MCF 10A (cell line): Measurements from ENCODE around the gene HIPK4. TPM values are rescaled to one million over a fixed set of nuclear protein-coding genes. Genes with fewer than 3 reads are reported as not detected.
"Not testable (repeated sequence)": the region's sequence is repeated elsewhere in the genome, so short reads cannot be mapped to it uniquely, and the experiment has no call there.

Source experiments
- BruUV-seq: library from RNA; stranded (reverse); fragments of 400-500 nt; replicated peaks from 2 replicates; lab custom pipeline; 2021; lab: Mats Ljungman, UMichigan
- CTCF ChIA-PET: fragments of 300-600 bp; sonication (Branson Sonifier 250); formaldehyde crosslinking; extraction: SDS; loops from one replicate; lab custom pipeline; 2021; ENCODE audit warnings: antibody characterized with exemption, inconsistent platforms; lab: Yijun Ruan, JAX
- POLR2A ChIA-PET: fragments of 300-600, 350-650 bp; sonication (Branson Sonifier 250); formaldehyde crosslinking; extraction: SDS; loops from one replicate; lab custom pipeline; 2020; ENCODE audit warnings: antibody characterized with exemption, inconsistent platforms; lab: Yijun Ruan, JAX
- DNase-seq: peaks from one replicate; pipeline ENCODE4 v3.0.0-alpha.2; 2018; ENCODE audit not compliant: unreplicated experiment
- H3K27ac Mint-ChIP-seq: one replicate; pipeline ENCODE4 v1.8.0; 2022; ENCODE audit warnings: mild to moderate bottlenecking, low read depth, mixed read lengths; ENCODE audit not compliant: unreplicated experiment
- H3K27me3 Mint-ChIP-seq: one replicate; pipeline ENCODE4 v1.8.0; 2022; ENCODE audit warnings: mixed read lengths; ENCODE audit not compliant: insufficient read depth, unreplicated experiment
- H3K36me3 Mint-ChIP-seq: one replicate; pipeline ENCODE4 v1.8.0; 2022; ENCODE audit warnings: mild to moderate bottlenecking, moderate library complexity, mixed read lengths; ENCODE audit not compliant: insufficient read depth, unreplicated experiment
- H3K4me1 Mint-ChIP-seq: one replicate; pipeline ENCODE4 v1.8.0; 2022; ENCODE audit warnings: mixed read lengths; ENCODE audit not compliant: insufficient read depth, unreplicated experiment
- H3K4me3 Mint-ChIP-seq: one replicate; pipeline ENCODE4 v1.8.0; 2022; ENCODE audit warnings: mild to moderate bottlenecking, moderate library complexity, mixed read lengths; ENCODE audit not compliant: unreplicated experiment
- H3K9me3 Mint-ChIP-seq: one replicate; pipeline ENCODE4 v1.8.0; 2022; ENCODE audit warnings: mixed read lengths; ENCODE audit not compliant: unreplicated experiment
- intact Hi-C: fragments of 100-400 bp; cut with micrococcal nuclease; formaldehyde crosslinking; loops from 2 replicates; pipeline ENCODE4 v1.14.1; 2022
- total RNA-seq: library from RNA; stranded (reverse); gene quantifications from 2 replicates; pipeline ENCODE4 v1.2.3, GENCODE V29; 2022
- TF ChIP-seq, protein P1 (sequence below): fragments of 200-600 bp; IDR thresholded peaks from one replicate; pipeline ENCODE4 v1.8.0; 2022; ENCODE audit warnings: antibody characterized with exemption, mild to moderate bottlenecking; ENCODE audit not compliant: unreplicated experiment

Gene HIPK4
- total RNA-seq, 1 experiment from 2014 or later = not detected

DNA sequence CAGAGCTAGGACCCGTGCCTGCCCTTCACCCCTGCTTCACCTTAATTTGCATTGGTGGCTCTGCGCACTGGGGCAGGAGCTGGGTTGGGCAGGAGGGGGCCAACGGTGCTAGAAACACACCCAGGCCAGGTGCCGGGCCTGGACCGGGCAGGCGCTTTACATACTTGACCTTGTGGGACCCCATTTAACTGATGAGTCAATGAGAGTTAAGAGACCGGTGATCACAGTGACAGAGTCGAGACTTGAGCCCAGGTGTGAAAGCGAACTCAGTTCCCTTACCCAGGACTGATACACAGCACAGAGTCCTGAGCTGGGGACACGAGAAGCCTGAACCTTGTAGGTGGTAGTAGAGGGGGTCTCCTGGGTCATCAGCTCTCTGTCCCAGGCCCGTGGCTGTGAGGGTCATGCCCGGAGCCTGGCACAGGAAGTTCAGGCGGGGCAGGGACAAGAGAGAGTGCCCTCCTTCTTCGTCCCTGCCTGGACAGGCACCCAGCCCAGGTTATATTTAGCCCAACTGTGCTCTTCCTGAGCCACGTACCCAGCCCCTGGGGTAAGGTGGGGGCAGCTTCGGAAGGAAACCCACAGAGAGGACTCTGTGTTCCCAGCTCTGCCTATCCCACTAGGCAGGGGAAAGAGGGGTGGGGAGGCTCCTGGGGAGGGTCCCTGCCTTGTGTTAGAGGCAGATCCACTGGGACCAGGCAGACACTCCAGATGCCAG lies 21.3 kb upstream of the HIPK4 start:
- TF ChIP-seq, protein P1, sequence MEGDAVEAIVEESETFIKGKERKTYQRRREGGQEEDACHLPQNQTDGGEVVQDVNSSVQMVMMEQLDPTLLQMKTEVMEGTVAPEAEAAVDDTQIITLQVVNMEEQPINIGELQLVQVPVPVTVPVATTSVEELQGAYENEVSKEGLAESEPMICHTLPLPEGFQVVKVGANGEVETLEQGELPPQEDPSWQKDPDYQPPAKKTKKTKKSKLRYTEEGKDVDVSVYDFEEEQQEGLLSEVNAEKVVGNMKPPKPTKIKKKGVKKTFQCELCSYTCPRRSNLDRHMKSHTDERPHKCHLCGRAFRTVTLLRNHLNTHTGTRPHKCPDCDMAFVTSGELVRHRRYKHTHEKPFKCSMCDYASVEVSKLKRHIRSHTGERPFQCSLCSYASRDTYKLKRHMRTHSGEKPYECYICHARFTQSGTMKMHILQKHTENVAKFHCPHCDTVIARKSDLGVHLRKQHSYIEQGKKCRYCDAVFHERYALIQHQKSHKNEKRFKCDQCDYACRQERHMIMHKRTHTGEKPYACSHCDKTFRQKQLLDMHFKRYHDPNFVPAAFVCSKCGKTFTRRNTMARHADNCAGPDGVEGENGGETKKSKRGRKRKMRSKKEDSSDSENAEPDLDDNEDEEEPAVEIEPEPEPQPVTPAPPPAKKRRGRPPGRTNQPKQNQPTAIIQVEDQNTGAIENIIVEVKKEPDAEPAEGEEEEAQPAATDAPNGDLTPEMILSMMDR = no peak
- CTCF ChIA-PET = interaction anchor here (0.6 to 1.4 kb wide), 5 partner anchors 9 to 224 kb away, joined by 3 to 6 read pairs (median 4); partner anchors contain the start of gene SERTAD1
- no peaks in the 10 kb centered on the region for H3K9me3 Mint-ChIP-seq
- POLR2A ChIA-PET = interaction anchor here (0.8 to 2.3 kb wide), 3 partner anchors 10 to 22 kb away, joined by 3 to 9 read pairs (median 3); no protein-coding TSS in a partner anchor
- BruUV-seq = no TSS peak
- DNase-seq = peak; percentile 27
- H3K27ac Mint-ChIP-seq = peak overlapping the region; percentile 71
- H3K4me3 Mint-ChIP-seq = no peak overlapping the region
- intact Hi-C loops = no loop called here
- no peaks in the 10 kb centered on the region for H3K36me3 Mint-ChIP-seq
- no peaks in the 10 kb centered on the region for H3K27me3 Mint-ChIP-seq
- peaks cover 17% of the 10 kb centered on the region for H3K4me1 Mint-ChIP-seq

DNA sequence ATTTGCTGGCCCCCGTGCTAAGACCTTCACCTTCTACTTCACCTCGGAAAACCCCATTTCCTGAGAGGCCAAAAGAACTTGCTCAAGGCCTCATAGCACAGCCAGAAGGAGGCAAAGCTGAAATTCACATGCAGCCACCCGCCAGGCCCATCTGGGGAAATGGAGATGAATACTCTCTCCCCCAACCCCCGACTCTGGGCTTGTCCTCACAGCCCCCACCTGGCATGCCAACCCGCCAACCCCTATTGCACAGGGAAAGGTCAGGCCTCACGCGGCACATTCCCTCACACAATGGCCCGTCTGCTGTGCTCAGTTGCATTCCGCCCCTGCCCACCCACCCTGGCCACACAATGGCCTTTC lies 20.0 kb upstream of the HIPK4 start:
- H3K4me3 Mint-ChIP-seq = no peak overlapping the region
- no peak overlapping the region for H3K27ac Mint-ChIP-seq
- POLR2A ChIA-PET = interaction anchor here (1.2 to 1.5 kb wide), 2 partner anchors 11 to 33 kb away, joined by 3 to 4 read pairs; no protein-coding TSS in a partner anchor
- H3K9me3 Mint-ChIP-seq = no peaks in the 10 kb centered on the region
- no peak for DNase-seq
- H3K4me1 Mint-ChIP-seq = peaks cover 15% of the 10 kb centered on the region
- CTCF ChIA-PET = interaction anchor here (0.6 to 2.4 kb wide), 2 partner anchors 11 to 119 kb away, joined by 3 to 13 read pairs; no protein-coding TSS in a partner anchor
- H3K27me3 Mint-ChIP-seq = no peaks in the 10 kb centered on the region
- no TSS peak for BruUV-seq
- TF ChIP-seq, protein P1 = no peak
- intact Hi-C loops = no loop called here
- H3K36me3 Mint-ChIP-seq = no peaks in the 10 kb centered on the region

GRCh38 chr19:40408598-40408925 lies 18.6 kb upstream of the HIPK4 start:
- CTCF ChIA-PET = interaction anchor here (0.6 to 2.4 kb wide), 5 partner anchors 10 to 345 kb away, joined by 3 to 13 read pairs (median 3); no protein-coding TSS in a partner anchor
- POLR2A ChIA-PET = interaction anchor here (1.2 kb wide), 1 partner anchor 35 kb away, joined by 3 read pairs; no protein-coding TSS in a partner anchor
- DNase-seq, BruUV-seq, H3K9me3 Mint-ChIP-seq, H3K4me3 Mint-ChIP-seq, H3K27ac Mint-ChIP-seq, H3K36me3 Mint-ChIP-seq, intact Hi-C loops, H3K27me3 Mint-ChIP-seq: not testable (repeated sequence)
- H3K4me1 Mint-ChIP-seq = peaks cover 11% of the 10 kb centered on the region

- BruUV-seq = no TSS peak
- Mint-ChIP-seq H3K36me3 (no peaks in the 10 kb centered on the region), H3K27me3 (no peaks in the 10 kb centered on the region), H3K4me3 (no peak overlapping the region), H3K9me3 (no peaks in the 10 kb centered on the region), H3K27ac (no peak overlapping the region), H3K4me1 (peaks cover 16% of the 10 kb centered on the region)
- TF ChIP-seq, protein P1 = no peak
- ChIA-PET CTCF (interaction anchor here (0.6 to 2.4 kb wide), 6 partner anchors 11 to 41 kb away, joined by 3 to 13 read pairs (median 3); no protein-coding TSS in a partner anchor), POLR2A (interaction anchor here (1.6 kb wide), 1 partner anchor 36 kb away, joined by 3 read pairs; no protein-coding TSS in a partner anchor)
- no peak for DNase-seq
- intact Hi-C loops = no loop called here
Observed at GRCh38 chr19:40407714-40408597, 18.0 kb upstream of the HIPK4 start.
